HCT116 (cell line): ENCODE data around the gene ACOT6. TPM values are rescaled to one million over a fixed set of nuclear protein-coding genes. Genes with fewer than 3 reads are reported as not detected.
A peak's percentile ranks its signal among the peaks of the same experiment; 100 is the strongest.

Experiments used
- ATAC-seq: fragments of 200-7000 bp; cut with Tn5 transposase; 2 replicates; pipeline ENCODE4 v1.9.1; 2020; ENCODE audit warnings: mild to moderate bottlenecking, moderate library complexity
- BruUV-seq: library from RNA; stranded (reverse); fragments of 400-500 nt; replicated peaks from 2 replicates; lab custom pipeline; 2021; lab: Mats Ljungman, UMichigan
- CTCF ChIA-PET: fragments of 300-600 bp; sonication (Branson Sonifier 250); formaldehyde crosslinking; loops from one replicate; lab custom pipeline; 2021; ENCODE audit warnings: antibody characterized with exemption; lab: Charles Lee
- POLR2A ChIA-PET: fragments of 300-600, 350-600 bp; sonication (Branson Sonifier 250); formaldehyde crosslinking; loops from one replicate; lab custom pipeline; 2021; ENCODE audit warnings: antibody characterized with exemption; lab: Charles Lee
- RAD21 ChIA-PET, 2 experiments: fragments of 300-600 bp; sonication (Branson Sonifier 250); formaldehyde crosslinking; loops; one replicate each; lab custom pipeline; 2023; ENCODE audit warnings: low total read pairs in 2 of 2; ENCODE audit not compliant: uncharacterized antibody in 2 of 2, unreplicated experiment in 2 of 2, low non-redundant PET in 1 of 2; lab: Charles Lee
- DNase-seq: peaks from one replicate; pipeline ENCODE4 v3.0.0-alpha.2; 2010; ENCODE audit warnings: low read depth, low spot score
- H2AFZ ChIP-seq: fragments of 200-600 bp; shearing (Covaris generic), sonication (generic); 2 replicates; pipeline ENCODE4 v1.6.1; 2017; ENCODE audit warnings: low read depth, mixed run types, mixed read lengths, antibody characterized with exemption, low read length; ENCODE audit not compliant: poor library complexity, severe bottlenecking
- H3K27ac ChIP-seq: 2 replicates; pipeline ENCODE4 v1.5.1; 2012; ENCODE audit warnings: low read depth, low read length
- H3K27me3 ChIP-seq: fragments of 200-600 bp; sonication (generic); 2 replicates; pipeline ENCODE4 v1.6.1; 2016; ENCODE audit warnings: mixed run types, low read length, mixed read lengths; ENCODE audit not compliant: insufficient read depth
- H3K36me3 ChIP-seq, 2 experiments: fragments of 200-500 bp in 1 of 2; fragments of 200-600 bp in 1 of 2; sonication (Bioruptor generic) in 1 of 2; sonication (generic) in 1 of 2; 2 replicates each; pipeline versions ENCODE4 v1.5.1 to v1.6.1; 2014 to 2016; ENCODE audit warnings: low read length in 2 of 2, inconsistent platforms in 1 of 2, mixed read lengths in 1 of 2, mixed run types in 1 of 2; ENCODE audit not compliant: insufficient read depth in 2 of 2, control insufficient read depth in 1 of 2
- H3K4me1 ChIP-seq, 2 experiments: fragments of 200-600 bp in 1 of 2; sonication (generic) in 1 of 2; 2 replicates each; pipeline versions ENCODE4 v1.5.1 to v1.6.1; 2012 to 2017; ENCODE audit warnings: low read length in 2 of 2, inconsistent platforms in 1 of 2, mild to moderate bottlenecking in 1 of 2, mixed read lengths in 1 of 2, mixed run types in 1 of 2, moderate library complexity in 1 of 2; ENCODE audit not compliant: insufficient read depth in 2 of 2, control insufficient read depth in 1 of 2
- H3K4me2 ChIP-seq: fragments of 200-600 bp; sonication (generic); 2 replicates; pipeline ENCODE4 v1.6.1; 2017; ENCODE audit warnings: mixed run types, low read length, mixed read lengths
- H3K4me3 ChIP-seq, 2 experiments: fragments of 200-600 bp in 1 of 2; sonication (generic) in 1 of 2; replicated peaks in 1 of 2; 2 replicates each; pipeline ENCODE4 v1.5.1; 2011 to 2016; ENCODE audit warnings: low read length in 2 of 2, control low read depth in 1 of 2, low read depth in 1 of 2, mild to moderate bottlenecking in 1 of 2, mixed read lengths in 1 of 2, mixed run types in 1 of 2
- H3K79me2 ChIP-seq: fragments of 200-600 bp; sonication (generic); 2 replicates; pipeline ENCODE4 v1.6.1; 2017; ENCODE audit warnings: mild to moderate bottlenecking, mixed run types, low read length, moderate library complexity, mixed read lengths; ENCODE audit not compliant: insufficient read depth
- H3K9ac ChIP-seq: fragments of 200-600 bp; sonication (generic); 2 replicates; pipeline ENCODE4 v1.6.1; 2016; ENCODE audit warnings: low read length, mixed read lengths
- H3K9me2 ChIP-seq: fragments of 200-600 bp; sonication (generic), shearing (Covaris generic); 2 replicates; pipeline ENCODE4 v1.6.1; 2017; ENCODE audit warnings: mixed run types, mild to moderate bottlenecking, moderate library complexity; ENCODE audit not compliant: insufficient read depth
- H3K9me3 ChIP-seq, 2 experiments: fragments of 200-500 bp in 1 of 2; fragments of 200-600 bp in 1 of 2; sonication (Bioruptor generic) in 1 of 2; sonication (generic) in 1 of 2; 2 replicates each; pipeline ENCODE4 v1.6.1; 2014 to 2017; ENCODE audit warnings: low read length in 2 of 2, mixed read lengths in 2 of 2, inconsistent platforms in 1 of 2, low read depth in 1 of 2, mild to moderate bottlenecking in 1 of 2, mixed run types in 1 of 2, moderate library complexity in 1 of 2; ENCODE audit not compliant: control insufficient read depth in 1 of 2, insufficient read depth in 1 of 2
- H4K20me1 ChIP-seq: fragments of 200-600 bp; sonication (generic), shearing (Covaris generic); 2 replicates; pipeline ENCODE4 v1.6.1; 2017; ENCODE audit warnings: mixed run types, mild to moderate bottlenecking, moderate library complexity; ENCODE audit not compliant: insufficient read depth
- ATF3 ChIP-seq: IDR thresholded peaks from 2 replicates; pipeline ENCODE4 v1.6.1; 2012
- CBX3 ChIP-seq: IDR thresholded peaks from 2 replicates; pipeline ENCODE4 v1.6.1; 2012; ENCODE audit warnings: low read depth
- CEBPB ChIP-seq: IDR thresholded peaks from 2 replicates; pipeline ENCODE4 v1.6.1; 2012; ENCODE audit warnings: low read depth
- EGR1 ChIP-seq: IDR thresholded peaks from 2 replicates; pipeline ENCODE4 v1.6.1; 2012; ENCODE audit warnings: low read depth
- EZH2 ChIP-seq: fragments of 200-600 bp; sonication (generic); IDR thresholded peaks from 2 replicates; pipeline ENCODE4 v1.6.1; 2017; ENCODE audit warnings: antibody characterized with exemption, mixed run types
- EZH2phosphoT487 ChIP-seq: fragments of 200-600 bp; IDR thresholded peaks from 2 replicates; pipeline ENCODE4 v1.6.1; 2018; ENCODE audit warnings: antibody characterized with exemption, borderline replicate concordance
- FOSL1 ChIP-seq: IDR thresholded peaks from 2 replicates; pipeline ENCODE4 v1.6.1; 2012; ENCODE audit warnings: low read depth
- JUND ChIP-seq: IDR thresholded peaks from 2 replicates; pipeline ENCODE4 v1.6.1; 2012
- POLR2A ChIP-seq: IDR thresholded peaks from 2 replicates; pipeline ENCODE4 v1.7.0; 2011; ENCODE audit warnings: borderline replicate concordance; ENCODE audit not compliant: insufficient read depth, insufficient read length; ENCODE audit errors: extremely low read depth
- RAD21 ChIP-seq: IDR thresholded peaks from 2 replicates; pipeline ENCODE4 v1.6.1; 2012; ENCODE audit warnings: low read depth, mild to moderate bottlenecking
- REST ChIP-seq: IDR thresholded peaks from 2 replicates; pipeline ENCODE4 v1.6.1; 2012; ENCODE audit warnings: low read depth
- SIN3A ChIP-seq: IDR thresholded peaks from 2 replicates; pipeline ENCODE4 v1.6.1; 2012; ENCODE audit warnings: low read depth
- SP1 ChIP-seq: IDR thresholded peaks from 2 replicates; pipeline ENCODE4 v1.6.1; 2012; ENCODE audit warnings: low read depth
- TCF7L2 ChIP-seq: IDR thresholded peaks from 2 replicates; pipeline ENCODE4 v1.7.0; 2011; ENCODE audit warnings: borderline replicate concordance, inconsistent platforms; ENCODE audit not compliant: insufficient read depth, insufficient read length; ENCODE audit errors: extremely low read depth
- ZFX ChIP-seq: fragments of 450-650 bp; IDR thresholded peaks from 2 replicates; pipeline ENCODE4 v1.6.1; 2017
- ZNF274 ChIP-seq: fragments of 200-500 bp; sonication (Bioruptor generic); IDR thresholded peaks from 2 replicates; pipeline ENCODE4 v1.6.1; 2014; ENCODE audit warnings: mild to moderate bottlenecking, low read depth, low read length, inconsistent platforms
- intact Hi-C: fragments of 100-400 bp; cut with micrococcal nuclease; formaldehyde crosslinking; loops from 2 replicates; pipeline ENCODE4 v1.10.0; 2022
- total RNA-seq: library from RNA; stranded (reverse); gene quantifications from one replicate; pipeline ENCODE4 v1.2.1, GENCODE V29; 2021; ENCODE audit not compliant: unreplicated experiment
- TF ChIP-seq, protein P1 (sequence below), 3 experiments: fragments of 200-600 bp in 1 of 3; sonication (generic) in 1 of 3; IDR thresholded peaks in 2 of 3; conservative IDR thresholded peaks in 1 of 3; 2 replicates each; pipeline ENCODE4 v1.5.1; 2012 to 2017; ENCODE audit warnings: low read depth in 2 of 3, low read length in 2 of 3, antibody characterized with exemption in 1 of 3, borderline replicate concordance in 1 of 3, control low read depth in 1 of 3, mild to moderate bottlenecking in 1 of 3, mixed read lengths in 1 of 3, mixed run types in 1 of 3, moderate library complexity in 1 of 3; ENCODE audit not compliant: insufficient read depth in 1 of 3

Gene ACOT6
- total RNA-seq, 1 experiment from 2014 or later: not detected

- TF ChIP-seq, protein P1, sequence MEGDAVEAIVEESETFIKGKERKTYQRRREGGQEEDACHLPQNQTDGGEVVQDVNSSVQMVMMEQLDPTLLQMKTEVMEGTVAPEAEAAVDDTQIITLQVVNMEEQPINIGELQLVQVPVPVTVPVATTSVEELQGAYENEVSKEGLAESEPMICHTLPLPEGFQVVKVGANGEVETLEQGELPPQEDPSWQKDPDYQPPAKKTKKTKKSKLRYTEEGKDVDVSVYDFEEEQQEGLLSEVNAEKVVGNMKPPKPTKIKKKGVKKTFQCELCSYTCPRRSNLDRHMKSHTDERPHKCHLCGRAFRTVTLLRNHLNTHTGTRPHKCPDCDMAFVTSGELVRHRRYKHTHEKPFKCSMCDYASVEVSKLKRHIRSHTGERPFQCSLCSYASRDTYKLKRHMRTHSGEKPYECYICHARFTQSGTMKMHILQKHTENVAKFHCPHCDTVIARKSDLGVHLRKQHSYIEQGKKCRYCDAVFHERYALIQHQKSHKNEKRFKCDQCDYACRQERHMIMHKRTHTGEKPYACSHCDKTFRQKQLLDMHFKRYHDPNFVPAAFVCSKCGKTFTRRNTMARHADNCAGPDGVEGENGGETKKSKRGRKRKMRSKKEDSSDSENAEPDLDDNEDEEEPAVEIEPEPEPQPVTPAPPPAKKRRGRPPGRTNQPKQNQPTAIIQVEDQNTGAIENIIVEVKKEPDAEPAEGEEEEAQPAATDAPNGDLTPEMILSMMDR (IDR thresholded peaks at IDR 0.05 in 2 of 3, conservative IDR thresholded peaks at IDR 0.05 in 1 of 3; ENCODE audit: borderline replicate concordance in 1 of 3, insufficient read depth in 1 of 3, low read depth in 2 of 3, low read length in 2 of 3): peak; percentile 42 to 65 (median 63); a peak in 5 of 6 replicates
- no peak for TF ChIP-seq CEBPB
Measured at GRCh38 chr14:73662487-73662943, 50.2 kb downstream of the ACOT6 start (continued).

- BruUV-seq: no TSS peak
- H2AFZ ChIP-seq: no peak overlapping the region
- H3K4me3 ChIP-seq: no peak overlapping the region
- no peaks in the 10 kb centered on the region for H3K79me2 ChIP-seq
- intact Hi-C loops: no loop called here
- no peak overlapping the region for H3K9ac ChIP-seq
- peaks cover 5 to 13% of the 10 kb centered on the region in 2 experiments for H3K4me1 ChIP-seq
- H4K20me1 ChIP-seq: no peaks in the 10 kb centered on the region
- RAD21 ChIA-PET: interaction anchor here in 1 of 2 experiments (0.6 kb wide), 1 partner anchor 184 kb away, joined by 3 read pairs; no protein-coding TSS in a partner anchor
- no peak overlapping the region for H3K4me2 ChIP-seq
- DNase-seq (no peak), ATAC-seq (no peak)
- no peaks in the 10 kb centered on the region for H3K9me2 ChIP-seq
- CTCF ChIA-PET: interaction anchor here (1.1 kb wide), 1 partner anchor 10 kb away, joined by 3 read pairs; no protein-coding TSS in a partner anchor
- POLR2A ChIA-PET: no interaction called here
- no peaks in the 10 kb centered on the region for H3K9me3 ChIP-seq
- H3K27ac ChIP-seq: no peak overlapping the region
- H3K36me3 ChIP-seq: no peaks in the 10 kb centered on the region
- no peaks in the 10 kb centered on the region for H3K27me3 ChIP-seq
- TF ChIP-seq ZFX (no peak), EZH2 (no peak), REST (no peak), CBX3 (no peak), RAD21 (no peak), SIN3A (no peak), EGR1 (no peak), FOSL1 (no peak), POLR2A (no peak), EZH2phosphoT487 (no peak), ZNF274 (no peak), ATF3 (no peak), SP1 (no peak), TCF7L2 (no peak), JUND (no peak)
- TF ChIP-seq, protein P1 (IDR thresholded peaks at IDR 0.05 in 2 of 3, conservative IDR thresholded peaks at IDR 0.05 in 1 of 3; ENCODE audit: borderline replicate concordance in 1 of 3, insufficient read depth in 1 of 3, low read depth in 2 of 3, low read length in 2 of 3): no peak
Measured at GRCh38 chr14:73663548-73664212, 51.4 kb downstream of the ACOT6 start.
